ENCODE data around the gene EFHC1. TPM values are rescaled to one million over a fixed set of nuclear protein-coding genes. Genes with fewer than 3 reads are reported as not detected.

Gene EFHC1
- total and polyA plus RNA-seq, 2 donors (not counting 1 experiment from before 2014, with no cell fraction given), result 19.4 to 34.8 TPM

GRCh38 chr6:52503851-52504781 lies 84.0 kb downstream of the EFHC1 start:
- no peak overlapping the region for H3K27ac Mint-ChIP-seq
- H3K27me3 ChIP-seq (replicated peaks in 1 of 4; ENCODE audit: control extremely low read depth in 1 of 4, control insufficient read depth in 3 of 4, insufficient read depth in 4 of 4, low read length in 3 of 4), result no peaks in the 10 kb centered on the region
- no peaks in the 10 kb centered on the region for H3K27me3 Mint-ChIP-seq
- H3K9me3 Mint-ChIP-seq (ENCODE audit: insufficient read depth), result no peaks in the 10 kb centered on the region
- WGBS (ENCODE audit: insufficient coverage), result 85% methylated on average over 18 of the region's 24 CpGs
- ChIA-PET CTCF (interaction anchor here (1.2 to 1.8 kb wide), 3 partner anchors 85 to 89 kb away, joined by 4 to 7 read pairs (median 4); no protein-coding TSS in a partner anchor), POLR2A (interaction anchor here (1.8 kb wide), 1 partner anchor 84 kb away, joined by 3 read pairs; the partner anchor contains the start of gene EFHC1)
- H3K4me2 ChIP-seq (replicated peaks; ENCODE audit: low read depth, low read length, poor library complexity, severe bottlenecking), result no peak overlapping the region
- DNase-seq (no peak), ATAC-seq (ENCODE audit: low read depth) (peak; percentile 24)
- H4K20me1 ChIP-seq (ENCODE audit: control insufficient read depth, insufficient read depth, low read length, poor library complexity, severe bottlenecking), result no peaks in the 10 kb centered on the region
- H3K9me3 ChIP-seq (ENCODE audit: control extremely low read depth in 1 of 3, control insufficient read depth in 2 of 3, insufficient read depth in 1 of 3, low read length in 2 of 3), result no peaks in the 10 kb centered on the region
- H3K79me2 ChIP-seq (ENCODE audit: control insufficient read depth, insufficient read depth, low read length), result no peaks in the 10 kb centered on the region
- H2AFZ ChIP-seq (ENCODE audit: insufficient read depth, low read depth, low read length, poor library complexity, severe bottlenecking), result no peak overlapping the region
- H3K9ac ChIP-seq (ENCODE audit: low read length), result no peak overlapping the region
- no peak overlapping the region for H3K4me3 ChIP-seq (ENCODE audit: control extremely low read depth in 1 of 5, extremely low read depth in 1 of 5, insufficient read depth in 1 of 5, low read depth in 2 of 5, low read length in 4 of 5)
- H3K36me3 ChIP-seq (replicated peaks in 1 of 2; ENCODE audit: control extremely low read depth in 1 of 2, control insufficient read depth in 1 of 2, extremely low read depth in 1 of 2, insufficient read depth in 2 of 2, low read length in 1 of 2), result peaks cover 0 to 43% of the 10 kb centered on the region in 2 experiments
- intact Hi-C loops (cut with micrococcal nuclease), result no loop called here
- no peak overlapping the region for H3K27ac ChIP-seq (ENCODE audit: low read length in 2 of 2)
- H3K4me1 ChIP-seq (ENCODE audit: control insufficient read depth in 2 of 2, insufficient read depth in 2 of 2, low read length in 2 of 2), result peaks cover 2 to 14% of the 10 kb centered on the region in 2 donors
- no peak overlapping the region for H3K4me3 Mint-ChIP-seq
- TF ChIP-seq EZH2 (IDR thresholded peaks at IDR 0.05; ENCODE audit: borderline replicate concordance, insufficient read depth, low read depth, low read length, poor library complexity, severe bottlenecking) (no peak), CTCF (IDR thresholded peaks at IDR 0.05) (no peak)
- peaks cover 6% of the 10 kb centered on the region for H3K4me1 Mint-ChIP-seq

DNA sequence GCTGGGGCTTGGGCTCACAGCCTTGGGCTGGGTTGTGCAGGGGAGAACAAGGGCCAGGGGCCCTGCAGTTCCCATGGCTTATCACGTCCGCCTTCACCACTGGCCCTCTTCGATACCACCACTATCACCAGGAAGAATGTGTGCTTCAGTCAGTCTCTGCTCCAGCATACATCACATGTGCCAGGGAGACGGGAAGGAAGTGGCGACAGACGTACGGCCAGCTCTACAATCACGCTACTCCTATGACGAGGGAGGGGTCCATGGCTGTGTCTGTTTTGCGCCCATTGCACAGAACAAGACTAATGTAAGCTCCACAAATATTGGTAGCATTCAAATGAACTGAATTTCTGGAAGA lies 84.6 kb downstream of the EFHC1 start:
- ChIA-PET POLR2A (interaction anchor here (1.8 kb wide), 1 partner anchor 85 kb away, joined by 3 read pairs; the partner anchor contains the start of gene EFHC1), CTCF (interaction anchor here (1.2 to 1.8 kb wide), 3 partner anchors 85 to 89 kb away, joined by 4 to 7 read pairs (median 4); no protein-coding TSS in a partner anchor)
- H3K9me3 ChIP-seq (ENCODE audit: control extremely low read depth in 1 of 3, control insufficient read depth in 2 of 3, insufficient read depth in 1 of 3, low read length in 2 of 3), result no peaks in the 10 kb centered on the region
- Mint-ChIP-seq H3K4me3 (no peak overlapping the region), H3K9me3 (ENCODE audit: insufficient read depth) (no peaks in the 10 kb centered on the region), H3K27ac (peak overlapping the region; percentile 67), H3K4me1 (peaks cover 5% of the 10 kb centered on the region), H3K27me3 (no peaks in the 10 kb centered on the region)
- no peak overlapping the region for H3K4me3 ChIP-seq (ENCODE audit: control extremely low read depth in 1 of 5, extremely low read depth in 1 of 5, insufficient read depth in 1 of 5, low read depth in 2 of 5, low read length in 4 of 5)
- H3K4me2 ChIP-seq (replicated peaks; ENCODE audit: low read depth, low read length, poor library complexity, severe bottlenecking), result no peak overlapping the region
- peaks cover 0 to 9% of the 10 kb centered on the region in 2 donors for H3K4me1 ChIP-seq (ENCODE audit: control insufficient read depth in 2 of 2, insufficient read depth in 2 of 2, low read length in 2 of 2)
- intact Hi-C loops (cut with micrococcal nuclease), result loop anchor here (1.0 kb wide), 1 partner anchor 88 kb away; no protein-coding TSS in a partner anchor
- H3K36me3 ChIP-seq (replicated peaks in 1 of 2; ENCODE audit: control extremely low read depth in 1 of 2, control insufficient read depth in 1 of 2, extremely low read depth in 1 of 2, insufficient read depth in 2 of 2, low read length in 1 of 2), result peaks cover 0 to 49% of the 10 kb centered on the region in 2 experiments
- H3K27me3 ChIP-seq (replicated peaks in 1 of 4; ENCODE audit: control extremely low read depth in 1 of 4, control insufficient read depth in 3 of 4, insufficient read depth in 4 of 4, low read length in 3 of 4), result no peaks in the 10 kb centered on the region
- H3K27ac ChIP-seq (ENCODE audit: low read length in 2 of 2), result no peak overlapping the region
- no peaks in the 10 kb centered on the region for H4K20me1 ChIP-seq (ENCODE audit: control insufficient read depth, insufficient read depth, low read length, poor library complexity, severe bottlenecking)
- 79% methylated on average over 4 of the region's 10 CpGs for WGBS (ENCODE audit: insufficient coverage)
- no peaks in the 10 kb centered on the region for H3K79me2 ChIP-seq (ENCODE audit: control insufficient read depth, insufficient read depth, low read length)
- ATAC-seq (ENCODE audit: low read depth), result no peak
- no peak for TF ChIP-seq EZH2 (IDR thresholded peaks at IDR 0.05; ENCODE audit: borderline replicate concordance, insufficient read depth, low read depth, low read length, poor library complexity, severe bottlenecking)
- no peak for TF ChIP-seq CTCF (IDR thresholded peaks at IDR 0.05)
- no peak for DNase-seq
- no peak overlapping the region for H3K9ac ChIP-seq (ENCODE audit: low read length)
- no peak overlapping the region for H2AFZ ChIP-seq (ENCODE audit: insufficient read depth, low read depth, low read length, poor library complexity, severe bottlenecking)

Data from B cell (primary cell).